Measurements from ENCODE around the gene CIROP.

DNA sequence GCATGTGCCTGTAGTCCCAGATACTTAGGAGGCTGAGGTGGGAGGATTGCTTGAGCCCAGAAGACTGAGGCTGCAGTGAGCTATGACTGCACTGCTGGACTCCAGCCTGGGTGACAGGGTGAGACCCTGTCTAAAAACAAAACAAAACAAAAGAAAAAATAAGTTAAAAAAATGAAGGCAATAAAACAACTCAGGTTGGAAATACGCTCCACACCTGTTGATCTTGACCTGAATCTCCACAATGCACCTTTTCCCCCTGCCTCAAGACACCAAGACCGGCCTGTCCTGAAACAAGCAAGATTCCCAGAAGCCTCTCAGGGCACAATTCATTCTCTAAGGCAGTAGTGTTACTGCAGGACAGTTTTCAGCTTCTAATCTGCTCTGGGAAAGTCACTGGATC is 35.1 kb upstream of the CIROP start:
- TF ChIP-seq POLR2A (IDR thresholded peaks at IDR 0.05) = no peak
- TF ChIP-seq, protein P1, sequence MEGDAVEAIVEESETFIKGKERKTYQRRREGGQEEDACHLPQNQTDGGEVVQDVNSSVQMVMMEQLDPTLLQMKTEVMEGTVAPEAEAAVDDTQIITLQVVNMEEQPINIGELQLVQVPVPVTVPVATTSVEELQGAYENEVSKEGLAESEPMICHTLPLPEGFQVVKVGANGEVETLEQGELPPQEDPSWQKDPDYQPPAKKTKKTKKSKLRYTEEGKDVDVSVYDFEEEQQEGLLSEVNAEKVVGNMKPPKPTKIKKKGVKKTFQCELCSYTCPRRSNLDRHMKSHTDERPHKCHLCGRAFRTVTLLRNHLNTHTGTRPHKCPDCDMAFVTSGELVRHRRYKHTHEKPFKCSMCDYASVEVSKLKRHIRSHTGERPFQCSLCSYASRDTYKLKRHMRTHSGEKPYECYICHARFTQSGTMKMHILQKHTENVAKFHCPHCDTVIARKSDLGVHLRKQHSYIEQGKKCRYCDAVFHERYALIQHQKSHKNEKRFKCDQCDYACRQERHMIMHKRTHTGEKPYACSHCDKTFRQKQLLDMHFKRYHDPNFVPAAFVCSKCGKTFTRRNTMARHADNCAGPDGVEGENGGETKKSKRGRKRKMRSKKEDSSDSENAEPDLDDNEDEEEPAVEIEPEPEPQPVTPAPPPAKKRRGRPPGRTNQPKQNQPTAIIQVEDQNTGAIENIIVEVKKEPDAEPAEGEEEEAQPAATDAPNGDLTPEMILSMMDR (IDR thresholded peaks at IDR 0.05) = no peak

Measured in testis (tissue), 2 donors.